DOHH2 (cell line): ENCODE results near the gene PAMR1.

Experiments
- H3F3A ChIP-seq: fragments of 200-600 bp; sonication (generic), shearing (Covaris generic); 2 replicates; pipeline ENCODE4 v1.6.0; 2016; ENCODE audit warnings: antibody characterized with exemption, mild to moderate bottlenecking; ENCODE audit not compliant: control insufficient read depth, insufficient read depth
- H3K27ac ChIP-seq: fragments of 200-600 bp; sonication (generic); 2 replicates; pipeline ENCODE4 v1.5.1; 2014; ENCODE audit warnings: low read depth, mild to moderate bottlenecking, low read length, moderate library complexity
- H3K27me3 ChIP-seq: fragments of 200-600 bp; sonication (generic); 2 replicates; pipeline ENCODE4 v1.6.1; 2014; ENCODE audit warnings: mild to moderate bottlenecking, low read length, mixed read lengths; ENCODE audit not compliant: control insufficient read depth
- H3K36me3 ChIP-seq: fragments of 200-600 bp; sonication (generic); 2 replicates; pipeline ENCODE4 v1.6.1; 2014; ENCODE audit warnings: mild to moderate bottlenecking, low read length, moderate library complexity, mixed read lengths; ENCODE audit not compliant: control insufficient read depth
- H3K4me1 ChIP-seq: fragments of 200-600 bp; sonication (generic); 2 replicates; pipeline ENCODE4 v1.6.1; 2014; ENCODE audit warnings: mild to moderate bottlenecking, low read length, mixed read lengths; ENCODE audit not compliant: control insufficient read depth
- H3K4me2 ChIP-seq: fragments of 200-600 bp; sonication (generic); 2 replicates; pipeline ENCODE4 v1.6.0; 2014; ENCODE audit warnings: mild to moderate bottlenecking, low read length, moderate library complexity
- H3K4me3 ChIP-seq: fragments of 200-600 bp; sonication (generic); 2 replicates; pipeline ENCODE4 v1.5.1; 2014; ENCODE audit warnings: mild to moderate bottlenecking, low read length, mixed read lengths
- H3K79me2 ChIP-seq: fragments of 200-600 bp; sonication (generic); 2 replicates; pipeline ENCODE4 v1.6.1; 2014; ENCODE audit warnings: mild to moderate bottlenecking, low read length, mixed read lengths; ENCODE audit not compliant: control insufficient read depth
- H3K9me2 ChIP-seq: fragments of 200-600 bp; sonication (generic); replicated peaks from 2 replicates; pipeline ENCODE4 v1.6.1; 2014; ENCODE audit warnings: mild to moderate bottlenecking, low read length, mixed read lengths; ENCODE audit not compliant: control insufficient read depth
- H3K9me3 ChIP-seq: fragments of 200-600 bp; sonication (generic); 2 replicates; pipeline ENCODE4 v1.6.1; 2014; ENCODE audit warnings: antibody characterized with exemption, low read length, mixed read lengths; ENCODE audit not compliant: control insufficient read depth, insufficient read depth
- H4K20me1 ChIP-seq: fragments of 200-600 bp; sonication (generic); 2 replicates; pipeline ENCODE4 v1.6.0; 2014; ENCODE audit warnings: low read depth, mild to moderate bottlenecking, antibody characterized with exemption, low read length, moderate library complexity; ENCODE audit not compliant: control insufficient read depth, insufficient read depth
- CTCF ChIP-seq: fragments of 200-600 bp; sonication (generic); IDR thresholded peaks from one replicate; pipeline ENCODE4 v1.5.1; 2014; ENCODE audit warnings: antibody characterized with exemption, mild to moderate bottlenecking, low read depth, low read length; ENCODE audit not compliant: poor library complexity, severe bottlenecking
- EZH2phosphoT487 ChIP-seq: fragments of 200-600 bp; sonication (generic); IDR thresholded peaks from 2 replicates; pipeline ENCODE4 v1.6.1; 2017; ENCODE audit warnings: borderline replicate concordance, mild to moderate bottlenecking, antibody characterized with exemption, low read length, moderate library complexity, mixed read lengths

PAMR1 gene

GRCh38 chr11:35566885-35567284, 41.5 kb upstream of the PAMR1 start:
- no peaks in the 10 kb centered on the region for H3K9me3 ChIP-seq
- no peaks in the 10 kb centered on the region for H4K20me1 ChIP-seq
- no peaks in the 10 kb centered on the region for H3K36me3 ChIP-seq
- no peaks in the 10 kb centered on the region for H3K27me3 ChIP-seq
- no peak overlapping the region for H3K27ac ChIP-seq
- no peaks in the 10 kb centered on the region for H3K4me1 ChIP-seq
- TF ChIP-seq CTCF (no peak), EZH2phosphoT487 (no peak)
- no peak overlapping the region for H3K4me2 ChIP-seq
- H3K9me2 ChIP-seq = no peaks in the 10 kb centered on the region
- no peaks in the 10 kb centered on the region for H3F3A ChIP-seq
- no peak overlapping the region for H3K4me3 ChIP-seq
- H3K79me2 ChIP-seq = no peaks in the 10 kb centered on the region

GRCh38 chr11:35566181-35566580, 40.8 kb upstream of the PAMR1 start:
- Histone ChIP-seq H4K20me1 (no peaks in the 10 kb centered on the region), H3K79me2 (no peaks in the 10 kb centered on the region), H3K27me3 (no peaks in the 10 kb centered on the region), H3K9me2 (no peaks in the 10 kb centered on the region), H3K4me2 (no peak overlapping the region), H3F3A (no peaks in the 10 kb centered on the region), H3K36me3 (no peaks in the 10 kb centered on the region), H3K9me3 (no peaks in the 10 kb centered on the region), H3K27ac (no peak overlapping the region), H3K4me3 (no peak overlapping the region), H3K4me1 (no peaks in the 10 kb centered on the region)
- TF ChIP-seq CTCF (no peak), EZH2phosphoT487 (no peak)

GRCh38 chr11:35564245-35564595, 38.8 kb upstream of the PAMR1 start:
- no peaks in the 10 kb centered on the region for H3K4me1 ChIP-seq
- H4K20me1 ChIP-seq = no peaks in the 10 kb centered on the region
- no peaks in the 10 kb centered on the region for H3K9me2 ChIP-seq
- no peak overlapping the region for H3K27ac ChIP-seq
- H3F3A ChIP-seq = no peaks in the 10 kb centered on the region
- no peak for TF ChIP-seq EZH2phosphoT487
- H3K36me3 ChIP-seq = no peaks in the 10 kb centered on the region
- H3K27me3 ChIP-seq = no peaks in the 10 kb centered on the region
- no peaks in the 10 kb centered on the region for H3K9me3 ChIP-seq
- no peaks in the 10 kb centered on the region for H3K79me2 ChIP-seq
- no peak overlapping the region for H3K4me3 ChIP-seq
- H3K4me2 ChIP-seq = no peak overlapping the region

- no peaks in the 10 kb centered on the region for H3K79me2 ChIP-seq
- no peak overlapping the region for H3K27ac ChIP-seq
- no peaks in the 10 kb centered on the region for H3K36me3 ChIP-seq
- no peaks in the 10 kb centered on the region for H3F3A ChIP-seq
- no peaks in the 10 kb centered on the region for H3K27me3 ChIP-seq
- no peaks in the 10 kb centered on the region for H4K20me1 ChIP-seq
- H3K9me2 ChIP-seq = no peaks in the 10 kb centered on the region
- H3K4me1 ChIP-seq = no peaks in the 10 kb centered on the region
- H3K4me2 ChIP-seq = no peak overlapping the region
- TF ChIP-seq EZH2phosphoT487 (no peak), CTCF (no peak)
- H3K9me3 ChIP-seq = no peaks in the 10 kb centered on the region
- H3K4me3 ChIP-seq = no peak overlapping the region
These were observed 38.2 kb upstream of the PAMR1 start for GRCh38 chr11:35563484-35564244.
